Measurements from ENCODE around the gene AUTS2.
"Not testable (repeated sequence)": the region's sequence is repeated elsewhere in the genome, so short reads cannot be mapped to it uniquely, and the experiment has no call there.

Gene AUTS2

DNA sequence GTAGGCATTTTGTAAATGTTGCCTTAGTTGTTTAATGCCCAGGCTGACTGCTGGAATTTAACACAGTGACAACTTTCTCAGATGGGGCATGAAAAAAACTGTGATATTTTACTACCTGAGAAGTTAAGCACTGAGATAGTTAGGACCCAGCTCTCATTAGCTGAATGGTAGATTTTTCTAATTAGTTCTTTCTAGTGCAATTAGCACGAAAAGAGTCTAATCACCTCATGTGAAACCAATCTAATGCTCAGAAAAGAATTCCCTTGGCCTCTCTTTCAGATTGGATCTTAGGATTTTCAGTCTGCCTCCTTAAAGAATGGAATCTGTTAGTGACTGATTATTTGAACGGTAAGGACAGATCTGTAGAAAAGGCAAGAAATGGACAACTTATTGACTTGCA, 743.2 kb downstream of the AUTS2 start:
- no peak for DNase-seq

DNA sequence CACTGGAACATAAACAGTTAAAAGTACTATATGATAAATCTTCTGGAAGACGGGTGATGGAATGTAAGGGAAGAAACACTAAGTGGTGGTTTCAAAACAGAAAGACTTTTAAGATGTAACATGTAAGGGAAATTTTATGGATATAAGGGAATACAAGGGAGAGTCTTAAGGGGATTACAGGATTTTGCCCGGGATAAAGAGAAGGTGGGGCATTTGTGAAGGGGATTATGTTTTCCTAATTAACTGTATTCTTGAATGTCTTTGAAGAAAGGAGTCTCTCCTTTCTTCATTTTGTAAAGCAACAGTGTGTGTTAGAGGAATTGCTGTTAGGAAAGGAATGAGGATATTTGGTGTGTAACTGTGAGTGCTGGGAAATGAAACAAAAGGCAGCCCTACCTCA, 745.2 kb downstream of the AUTS2 start:
- no peak for DNase-seq

DNA sequence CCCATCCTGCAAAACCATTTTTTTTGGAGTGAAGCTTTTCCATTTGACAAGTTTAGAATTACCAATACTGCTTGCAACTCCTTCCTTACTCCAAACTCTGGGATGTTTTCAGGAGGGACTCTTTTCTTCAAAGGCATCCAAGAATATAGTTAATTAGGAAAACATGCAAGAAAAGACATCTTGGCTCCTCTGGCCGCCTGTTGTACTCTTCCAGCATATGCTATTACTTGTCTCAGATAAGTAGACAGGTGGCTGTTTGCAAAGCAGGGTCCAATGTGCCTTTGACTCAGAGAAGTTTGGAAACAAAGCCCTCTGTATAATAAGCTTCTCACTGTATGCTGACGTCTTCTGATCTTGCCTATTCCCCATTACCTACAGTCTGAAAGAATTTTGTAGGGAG, 746.5 kb downstream of the AUTS2 start:
- no peak for DNase-seq

DNA sequence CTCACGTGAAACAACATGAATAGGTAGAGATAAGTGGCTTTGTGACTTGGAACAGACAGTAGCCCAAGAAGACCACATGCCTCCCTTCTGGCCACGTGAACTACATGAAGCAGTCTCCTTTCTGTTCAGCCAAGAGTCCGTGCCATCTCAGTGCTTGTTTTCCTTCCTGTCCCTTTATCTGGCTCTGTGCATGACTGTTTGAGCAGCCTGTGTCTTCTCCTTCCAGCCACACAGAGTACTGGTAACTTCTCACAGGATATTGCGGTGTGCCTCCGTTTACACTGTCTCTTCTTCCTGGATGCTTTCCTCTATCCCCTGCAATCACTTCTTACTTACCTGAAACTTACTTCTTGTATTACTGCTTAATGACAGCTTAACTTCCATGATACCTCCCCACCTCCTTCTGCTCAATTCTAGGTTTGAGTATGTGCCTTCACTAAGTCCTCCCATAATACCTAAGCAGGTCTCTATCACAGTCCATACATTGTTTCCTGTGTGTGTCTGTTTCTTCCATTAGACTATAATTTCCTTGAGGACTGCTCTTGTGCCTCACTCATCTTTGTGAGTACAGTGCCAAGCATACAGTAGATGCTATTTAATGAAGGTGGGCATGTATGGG, 748.7 kb downstream of the AUTS2 start:
- no peak for DNase-seq

DNA sequence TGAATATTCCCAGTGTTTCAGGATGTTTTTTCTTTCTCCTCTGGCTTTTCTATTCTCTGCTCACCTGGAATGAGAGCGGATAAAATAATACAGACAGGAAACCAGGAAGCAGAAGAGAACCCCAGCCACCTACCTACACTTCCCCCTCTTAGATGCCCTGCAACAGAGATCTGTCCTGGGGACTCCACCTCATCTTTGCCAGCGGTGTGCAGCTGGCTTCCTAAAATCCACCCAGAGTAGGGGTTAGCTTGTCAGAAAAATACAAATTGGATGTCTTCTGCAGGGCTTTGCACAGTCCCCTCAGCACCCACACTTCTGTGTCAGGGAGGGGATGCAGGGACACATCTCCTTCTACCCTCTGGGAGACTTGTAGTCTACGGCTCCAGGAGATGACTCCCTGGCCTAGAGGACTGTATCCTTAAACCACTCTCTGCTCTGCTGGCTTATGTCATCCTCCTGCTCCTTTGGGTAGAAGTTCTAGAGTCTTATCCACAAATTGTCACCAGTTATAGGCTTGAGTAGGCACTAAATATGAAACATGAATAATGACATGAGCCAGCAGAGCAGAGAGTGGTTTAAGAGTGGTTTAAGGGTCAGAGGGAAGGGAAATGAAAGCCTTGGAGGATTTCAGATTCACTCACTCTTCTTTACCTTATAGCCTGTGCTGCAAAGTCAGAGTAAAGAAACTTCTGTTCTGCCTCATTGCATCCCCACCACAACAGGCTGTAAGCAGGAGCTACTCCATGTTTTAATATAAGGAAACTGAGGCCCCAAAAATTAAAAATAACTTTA, 749.4 kb downstream of the AUTS2 start:
- DNase-seq, result no peak

DNA sequence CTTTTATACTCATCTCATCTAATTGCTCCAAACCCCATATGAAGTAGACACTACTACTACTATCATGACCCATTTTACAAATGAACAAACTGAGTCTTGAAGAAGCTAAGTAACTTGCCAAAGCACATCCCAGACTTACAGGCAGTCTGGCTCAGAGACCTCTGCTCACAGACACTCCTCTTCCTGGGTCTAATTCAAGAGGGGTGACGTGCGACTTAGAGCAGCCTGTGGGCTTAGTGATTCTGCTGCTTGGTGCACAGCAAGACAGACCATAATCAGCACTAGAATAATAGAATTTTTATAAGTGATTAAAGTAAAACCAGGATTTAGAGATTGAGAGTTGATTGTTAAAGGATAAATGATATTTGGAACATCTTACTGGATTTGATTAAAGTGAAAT, 750.8 kb downstream of the AUTS2 start:
- no peak for DNase-seq

DNA sequence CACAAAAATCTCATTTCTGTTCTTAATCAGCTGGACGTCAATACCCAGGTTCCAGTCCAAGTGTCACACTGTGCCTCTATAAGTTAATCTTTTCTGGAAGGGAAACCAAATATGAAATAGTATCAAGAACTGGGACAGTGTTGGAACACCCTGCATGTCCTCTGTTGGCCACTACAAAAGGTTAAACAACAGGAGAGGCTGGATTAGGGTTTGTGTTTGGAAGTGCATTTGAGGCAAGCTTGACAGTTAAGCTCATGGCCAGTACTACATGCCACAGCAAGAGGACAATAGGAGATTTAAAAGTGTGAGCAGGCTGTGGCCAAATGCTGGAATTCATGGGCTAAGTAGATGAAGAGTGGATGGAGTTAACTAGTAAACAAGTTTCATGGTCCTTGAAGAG, 751.5 kb downstream of the AUTS2 start:
- DNase-seq, result no peak

DNA sequence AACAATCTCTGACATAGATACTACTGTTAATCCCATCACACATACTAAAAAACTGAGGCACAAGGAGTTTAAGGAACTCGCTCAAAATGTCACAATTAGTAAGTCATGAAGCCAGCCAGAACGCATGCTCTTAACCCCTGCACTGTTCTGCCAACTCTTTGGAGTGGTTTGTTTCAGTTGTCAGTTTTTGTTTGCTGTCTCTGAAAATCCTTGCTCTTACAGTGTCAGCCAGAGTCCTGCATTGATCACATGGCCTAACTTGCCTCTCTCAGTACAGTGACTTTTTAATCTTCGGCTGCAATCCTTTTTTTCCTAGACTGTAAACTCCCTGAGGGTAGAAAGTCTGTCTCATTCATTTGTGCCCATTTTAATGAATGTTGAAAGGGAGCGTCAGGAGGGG, 753.8 kb downstream of the AUTS2 start:
- no peak for DNase-seq

DNA sequence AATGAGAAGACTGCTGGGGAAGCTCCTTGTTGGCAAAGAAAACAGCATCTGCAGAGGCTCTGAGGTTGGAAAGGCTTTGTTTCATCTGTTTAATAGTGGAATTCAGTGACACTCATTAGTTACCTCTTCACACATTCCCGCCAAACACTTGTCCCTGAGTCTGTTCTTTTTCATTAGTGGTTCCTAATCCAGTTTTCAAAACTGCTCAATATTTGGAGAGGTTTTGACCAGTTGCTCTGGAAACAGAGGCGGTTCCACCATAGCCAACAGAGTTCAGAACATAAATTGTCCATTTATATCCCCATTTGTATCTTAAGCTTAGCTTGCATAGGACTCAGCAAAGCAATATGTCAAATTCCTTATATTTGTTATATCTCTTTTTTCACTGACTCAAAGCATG, 754.6 kb downstream of the AUTS2 start:
- DNase-seq, result no peak

DNA sequence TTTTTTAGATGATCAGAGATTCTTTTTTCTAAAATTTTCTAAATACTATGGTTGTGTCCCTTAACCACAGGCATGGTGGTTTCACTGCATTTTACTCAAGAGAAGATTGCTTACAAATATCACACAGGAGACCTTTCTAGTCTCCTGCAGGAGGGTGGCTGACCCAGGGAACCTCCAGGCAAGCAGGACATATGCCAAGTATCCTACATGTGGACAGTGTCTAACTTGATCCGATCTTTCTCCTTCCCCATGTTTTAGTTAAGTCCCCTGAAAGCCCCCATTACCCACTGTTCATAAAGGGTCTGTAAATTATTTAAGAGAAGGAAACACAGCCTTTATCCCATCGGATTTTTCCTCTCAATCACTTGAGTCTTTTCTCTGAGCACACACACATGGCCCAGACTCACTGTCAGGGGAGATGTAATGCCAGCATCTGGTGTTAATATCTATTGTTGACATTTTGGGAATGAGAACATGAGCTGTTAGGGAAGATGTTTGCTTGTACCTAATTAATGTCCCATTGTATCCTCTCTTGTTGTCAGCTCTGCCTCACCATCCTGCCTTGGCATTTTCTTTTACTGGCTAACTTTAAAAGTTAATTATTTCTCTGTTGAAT, 755.2 kb downstream of the AUTS2 start:
- peak; percentile 44 for DNase-seq

DNA sequence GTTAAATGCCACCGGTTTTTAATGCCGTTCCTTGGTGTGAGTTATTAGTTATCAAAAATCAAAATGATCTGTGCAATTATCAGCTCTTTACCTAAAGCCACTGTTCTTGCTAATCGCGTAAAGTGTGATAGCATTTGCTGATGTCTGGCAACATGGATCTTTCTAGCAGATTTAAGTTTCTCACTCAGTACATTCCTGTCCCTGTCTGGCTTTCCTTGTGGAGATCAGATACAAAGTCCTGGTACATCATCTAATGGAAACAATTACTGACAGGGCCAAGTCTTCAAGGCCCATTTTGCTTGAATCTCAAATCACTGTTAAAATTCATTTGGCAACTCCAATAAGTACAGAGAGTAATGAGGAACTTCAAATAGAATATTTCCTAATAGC, 755.7 kb downstream of the AUTS2 start:
- DNase-seq, result no peak

DNA sequence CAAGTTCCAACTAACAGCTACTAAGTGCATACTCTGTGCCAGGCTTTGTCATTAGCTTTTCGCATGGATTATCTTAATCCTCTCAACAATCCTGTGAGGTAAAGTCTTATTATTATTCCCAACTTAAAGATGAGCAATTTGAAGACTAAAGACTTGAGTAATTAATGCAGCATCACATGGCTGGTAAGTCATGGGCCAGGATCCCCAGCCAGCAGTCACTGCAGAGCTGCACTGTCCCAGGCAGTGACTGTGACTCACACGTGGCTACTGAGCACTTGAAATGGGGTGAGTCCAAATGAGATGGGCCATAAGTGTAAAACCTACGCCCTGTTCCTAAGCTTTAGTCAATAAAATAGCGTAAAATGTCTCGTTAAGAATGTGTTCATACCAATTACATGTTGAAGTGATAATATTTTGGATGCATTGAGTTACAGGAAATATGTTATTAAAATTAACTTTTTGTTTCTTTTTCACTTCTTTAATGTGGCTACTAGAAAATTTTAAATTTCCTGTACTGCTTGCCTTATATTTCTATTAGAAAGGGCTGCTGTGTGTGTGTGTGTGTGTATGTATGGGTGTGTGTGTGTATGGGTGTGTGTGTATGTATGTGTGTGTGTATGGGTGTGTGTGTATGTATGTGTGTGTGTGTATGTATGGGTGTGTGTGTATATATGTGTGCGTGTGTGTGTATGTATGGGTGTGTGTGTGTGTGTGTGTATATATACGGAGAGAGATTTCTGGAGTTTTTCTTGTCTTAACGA, 756.3 kb downstream of the AUTS2 start:
- peak; percentile 41 for DNase-seq

DNA sequence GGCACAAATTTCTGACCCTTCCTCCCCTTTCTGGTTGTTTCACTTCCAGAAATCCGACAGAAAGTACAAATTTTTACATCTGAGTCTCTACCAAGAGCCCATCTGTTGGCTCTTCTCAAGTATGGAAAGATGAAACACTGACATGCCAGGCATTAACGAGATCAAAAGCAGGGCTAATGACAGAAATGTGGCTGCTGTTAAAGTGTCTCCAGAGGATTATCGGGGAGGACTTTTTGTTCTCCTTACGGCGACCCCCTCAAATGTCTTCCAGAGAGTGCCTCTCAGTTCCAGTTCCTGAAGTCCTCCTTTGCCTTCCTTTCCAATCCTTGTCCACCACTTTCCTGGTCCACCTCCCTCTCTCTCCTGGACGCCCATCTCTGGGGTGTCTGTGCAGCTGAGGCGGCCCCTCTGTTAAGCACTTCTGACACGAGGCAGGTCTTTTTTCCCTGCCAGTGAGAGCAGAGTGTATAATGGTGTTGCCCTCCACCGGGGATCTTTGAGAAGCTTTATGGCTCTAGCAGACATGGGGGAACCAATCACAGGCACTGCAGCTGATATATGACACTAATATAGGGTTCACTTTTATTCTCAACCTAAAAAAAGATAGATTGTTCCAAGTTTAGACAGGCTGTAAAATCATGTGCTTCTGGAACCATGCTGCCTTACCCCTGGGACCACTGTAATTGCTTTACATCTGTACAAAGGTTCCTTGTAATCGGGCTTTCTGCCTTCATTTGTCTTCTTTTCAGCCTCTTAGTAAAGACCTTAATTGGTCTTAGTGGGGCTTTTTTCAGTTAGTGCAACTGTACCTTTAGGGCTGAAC, 757.1 kb downstream of the AUTS2 start:
- DNase-seq, result no peak

DNA sequence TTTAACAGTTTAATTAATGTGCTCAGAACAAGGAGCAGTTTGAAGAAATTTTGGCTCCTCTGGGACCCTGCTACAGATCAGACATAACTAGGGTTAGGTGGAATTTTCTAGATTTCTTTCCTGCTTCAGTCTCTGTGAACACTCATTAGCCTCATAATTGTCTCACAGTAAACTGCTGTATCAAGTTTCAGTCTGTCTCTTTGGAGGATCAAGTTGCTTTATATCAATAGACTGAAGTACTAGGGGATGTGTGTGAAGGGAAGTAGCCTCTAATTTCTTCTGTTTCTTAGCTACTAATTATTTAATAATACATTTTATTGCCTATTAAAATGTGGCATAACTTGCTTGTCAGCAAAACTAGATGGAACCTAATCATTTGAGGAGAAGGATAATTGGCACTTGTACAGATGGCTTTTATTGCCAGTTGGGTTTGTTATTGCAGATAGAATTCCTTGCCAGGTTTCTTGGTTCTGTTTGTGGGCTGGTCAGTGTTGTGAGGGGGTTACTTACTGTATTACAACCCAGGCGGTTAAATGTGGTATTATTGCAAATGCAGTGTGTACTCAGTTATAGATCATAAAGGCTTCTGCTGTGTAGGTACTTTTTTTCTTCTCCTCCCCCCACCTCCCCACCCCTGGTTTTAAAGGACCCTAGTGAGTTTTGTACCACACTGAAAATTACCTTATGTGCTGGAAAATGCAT, 758.0 kb downstream of the AUTS2 start:
- DNase-seq, result peak; percentile 29

DNA sequence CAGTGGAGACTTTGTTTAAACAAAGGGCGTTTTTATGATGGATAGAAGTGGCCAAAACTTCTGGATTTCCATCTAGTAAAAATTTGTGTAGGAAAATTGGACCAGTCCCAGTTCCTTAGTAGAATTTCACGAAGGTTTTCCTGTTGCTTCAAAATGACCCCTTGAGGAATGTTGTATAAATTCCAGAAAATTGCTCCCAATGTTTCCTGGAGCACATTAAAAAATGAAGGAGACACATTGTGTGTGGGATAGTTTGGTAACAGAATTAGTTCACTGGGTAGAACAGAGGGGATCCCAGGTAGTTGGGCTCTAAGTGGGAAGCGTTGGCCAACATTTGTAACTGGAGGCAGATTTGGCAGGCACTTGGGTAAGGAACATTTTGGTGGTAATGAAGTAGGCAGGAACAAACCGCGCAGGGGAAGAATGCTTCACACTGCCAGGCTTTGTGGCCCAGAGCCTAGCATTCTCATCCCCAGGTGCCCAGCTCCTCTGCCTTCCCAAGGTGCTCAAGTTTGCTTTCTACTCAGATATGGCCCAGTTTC, 758.6 kb downstream of the AUTS2 start:
- peak; percentile 21 for DNase-seq

DNA sequence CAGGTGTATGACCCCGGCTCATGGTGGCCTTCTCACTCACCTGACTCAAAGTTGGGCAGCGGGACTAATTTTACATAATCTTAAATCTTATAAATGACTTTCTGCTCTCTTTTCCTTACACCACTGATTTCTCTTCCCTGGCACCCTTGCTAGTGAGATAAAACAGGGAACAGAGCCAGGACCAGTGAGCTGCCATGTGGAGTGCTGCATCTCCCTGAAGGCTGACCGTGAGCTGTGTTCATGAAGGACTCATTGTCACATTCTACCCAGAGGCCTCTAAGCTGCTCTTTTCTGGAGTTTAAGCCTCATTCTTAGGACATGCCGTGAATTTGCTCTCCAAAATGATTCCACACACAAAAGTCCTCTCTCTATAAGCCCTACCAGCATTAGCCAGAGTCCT, 762.3 kb downstream of the AUTS2 start:
- no peak for DNase-seq

DNA sequence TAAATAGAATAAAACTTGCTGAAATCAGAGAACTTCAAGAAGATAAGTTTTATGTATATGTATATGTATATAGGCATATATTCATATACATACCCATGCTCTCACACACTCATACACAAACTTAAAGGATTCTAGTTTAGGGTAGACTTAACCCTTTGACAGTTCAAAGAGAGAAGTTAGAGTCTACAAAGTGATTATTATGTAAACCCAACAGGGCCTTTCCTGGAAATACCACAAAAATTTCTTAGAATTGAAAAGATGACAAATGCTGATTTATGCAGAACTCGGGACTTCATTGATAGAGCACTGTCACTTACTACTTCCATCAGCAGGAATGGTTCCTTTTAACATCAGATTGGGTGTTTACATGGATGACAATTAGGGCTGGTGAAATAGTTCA, 763.5 kb downstream of the AUTS2 start:
- DNase-seq, result no peak

DNA sequence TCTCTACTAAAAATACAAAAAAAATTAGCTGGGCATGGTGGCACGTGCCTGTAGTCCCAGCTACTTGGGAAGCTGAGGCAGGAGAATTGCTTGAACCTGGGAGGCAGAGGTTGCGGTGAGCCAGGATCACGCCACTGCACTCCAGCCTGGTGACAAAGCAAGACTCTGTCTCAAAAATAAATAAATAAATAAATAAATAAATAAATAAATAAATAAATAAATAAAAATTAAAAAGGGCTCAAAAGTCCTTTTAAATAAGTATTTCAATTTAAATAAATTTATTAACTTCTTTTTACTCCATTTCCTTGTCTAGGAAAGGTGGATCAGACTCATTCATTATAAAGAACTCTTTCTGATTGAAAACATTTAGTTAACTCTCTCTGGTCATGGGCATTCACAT, 766.1 kb downstream of the AUTS2 start:
- DNase-seq, result not testable (repeated sequence)

DNA sequence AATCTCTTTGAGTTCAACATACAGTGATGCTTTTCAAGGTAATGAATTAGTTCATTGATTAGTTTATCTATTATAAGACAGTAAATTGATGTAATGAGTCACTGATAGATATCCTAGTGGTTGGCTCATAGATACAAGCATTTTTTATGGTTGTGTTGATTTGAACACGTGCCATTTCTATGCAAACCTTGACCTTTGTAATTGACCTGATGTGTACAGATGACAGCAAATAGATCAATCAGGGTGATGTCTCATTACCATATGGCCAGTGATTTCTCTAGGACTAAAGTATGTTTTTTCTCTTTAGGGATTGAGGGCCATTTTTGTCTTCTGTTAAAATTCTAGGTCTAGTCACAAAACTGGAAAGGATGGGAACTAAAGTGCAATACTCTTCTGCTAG, 773.4 kb downstream of the AUTS2 start:
- DNase-seq, result no peak

DNA sequence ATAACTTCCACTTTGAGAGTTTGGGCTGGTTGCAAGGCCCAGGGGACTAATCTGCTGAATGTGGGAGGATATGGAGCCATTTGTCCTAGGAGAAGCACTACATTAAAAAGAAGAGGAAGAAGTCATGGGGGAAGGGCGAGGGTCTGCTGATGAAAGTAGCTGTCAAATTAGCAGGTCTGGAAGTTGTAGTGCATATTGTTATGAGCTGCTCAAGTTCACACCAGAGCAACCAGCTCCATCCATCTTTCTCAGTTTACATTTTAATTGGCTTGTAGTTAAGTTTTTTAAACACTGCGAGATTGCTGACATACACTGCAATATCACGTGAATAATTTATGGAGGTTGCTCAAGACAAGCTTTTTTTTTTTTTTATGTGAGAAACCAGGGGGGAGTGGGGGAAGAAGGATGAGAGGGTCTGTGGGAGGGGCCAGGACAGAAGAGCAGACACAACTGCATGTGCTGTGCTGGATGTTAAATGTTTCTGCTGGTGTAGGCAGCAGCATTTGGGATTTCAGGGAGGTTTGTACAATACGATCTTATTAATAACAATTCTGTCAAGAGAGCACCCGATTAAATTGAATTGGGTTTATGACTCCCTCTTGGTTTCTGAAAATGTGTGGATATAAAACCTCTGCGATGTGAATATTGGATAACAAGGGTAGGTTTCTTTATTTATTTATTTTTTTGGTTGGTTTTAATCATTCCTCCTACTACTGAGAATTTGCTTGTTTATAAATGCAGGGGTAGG, 774.7 kb downstream of the AUTS2 start:
- no peak for DNase-seq

All from fibroblast of skin of right biceps (primary cell).